Astrocyte of the hippocampus (primary cell): ENCODE results near the gene LRRC43.
"Not testable (repeated sequence)": the region's sequence is repeated elsewhere in the genome, so short reads cannot be mapped to it uniquely, and the experiment has no call there.

Experiments used
- DNase-seq: peaks from one replicate; pipeline ENCODE4 v3.0.0; 2011; ENCODE audit warnings: low read depth, low spot score

LRRC43 gene

DNA sequence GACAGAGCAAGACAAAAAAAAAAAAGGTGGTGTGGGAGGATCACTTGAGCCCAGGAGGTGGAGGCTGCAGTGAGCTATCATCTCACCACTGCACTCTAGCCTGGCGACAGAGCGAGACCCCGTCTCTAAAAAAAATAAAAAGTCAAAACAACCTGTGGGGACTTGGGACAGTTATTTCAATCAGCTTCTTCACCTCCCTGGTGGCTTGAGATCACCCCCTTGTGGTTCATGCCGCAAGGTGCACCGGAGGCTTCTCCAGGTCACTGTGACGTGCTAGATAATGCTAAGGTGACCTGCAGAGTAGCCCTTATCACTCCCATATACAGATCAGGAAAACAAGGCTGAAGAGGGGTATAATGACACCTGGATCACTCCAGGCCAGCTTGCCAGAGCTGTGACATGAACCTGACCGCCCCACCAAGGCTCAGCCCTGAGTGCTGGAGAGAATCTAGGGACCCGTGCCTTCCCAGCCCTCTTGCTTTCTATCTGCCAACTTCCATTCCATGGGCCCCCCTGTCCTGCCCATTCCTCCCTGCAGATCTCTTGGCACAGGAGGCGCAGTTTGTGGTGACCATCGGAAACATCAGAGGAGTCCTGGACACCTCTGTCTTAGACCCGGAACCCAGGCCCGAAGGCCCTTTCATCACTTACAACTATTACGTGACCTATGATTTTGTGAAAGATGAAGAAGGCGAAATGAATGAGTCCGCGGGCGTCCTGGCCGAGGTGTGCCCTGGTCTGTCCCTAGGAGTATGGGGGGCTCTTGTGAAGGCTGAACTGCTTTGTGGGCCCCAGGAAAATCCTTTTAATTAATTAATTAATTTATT lies 8.1 kb downstream of the LRRC43 start:
- DNase-seq: peak; percentile 70

DNA sequence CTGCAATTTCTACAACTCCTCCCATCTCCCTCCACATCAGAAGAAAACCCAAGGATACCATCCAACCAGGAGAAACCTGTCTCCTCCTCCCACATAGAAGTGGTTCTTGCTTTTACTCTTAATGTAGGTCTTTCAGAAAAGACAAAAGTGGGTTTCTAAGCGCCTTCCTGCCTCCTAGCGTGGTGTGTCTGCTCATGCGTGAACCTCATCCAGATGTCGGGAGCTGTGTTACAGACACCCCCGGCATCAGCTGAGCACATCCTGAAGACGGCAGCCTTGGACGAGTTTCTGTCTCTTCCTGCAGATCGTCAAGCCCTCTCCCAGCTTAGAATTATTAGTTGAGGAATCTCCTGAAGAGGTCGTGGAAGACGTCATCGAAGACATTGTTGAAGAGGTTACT lies 9.5 kb downstream of the LRRC43 start:
- no peak for DNase-seq

- no peak for DNase-seq
Observed at GRCh38 chr12:122194804-122195203, 11.9 kb downstream of the LRRC43 start.

GRCh38 chr12:122195405-122195804 lies 12.5 kb downstream of the LRRC43 start:
- no peak for DNase-seq

DNA sequence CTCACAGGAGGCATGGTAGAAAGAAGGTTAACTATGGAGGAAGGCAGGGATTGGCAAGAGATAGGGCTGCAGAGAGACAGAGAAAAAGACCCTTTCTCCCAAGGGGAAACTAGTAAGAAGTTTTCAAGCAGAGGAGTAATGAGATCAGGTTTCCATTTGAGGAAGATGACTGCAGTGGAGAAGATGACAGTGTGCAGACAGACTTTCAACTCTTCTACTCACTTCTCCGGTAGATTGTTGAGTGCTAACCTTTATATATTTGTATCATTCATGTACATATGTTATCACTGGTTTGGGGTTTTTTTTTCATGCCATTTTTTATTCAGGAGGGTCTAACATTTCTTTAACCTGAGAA lies 14.7 kb downstream of the LRRC43 start:
- no peak for DNase-seq

GRCh38 chr12:122199484-122200355 lies 16.8 kb downstream of the LRRC43 start:
- no peak for DNase-seq

DNA sequence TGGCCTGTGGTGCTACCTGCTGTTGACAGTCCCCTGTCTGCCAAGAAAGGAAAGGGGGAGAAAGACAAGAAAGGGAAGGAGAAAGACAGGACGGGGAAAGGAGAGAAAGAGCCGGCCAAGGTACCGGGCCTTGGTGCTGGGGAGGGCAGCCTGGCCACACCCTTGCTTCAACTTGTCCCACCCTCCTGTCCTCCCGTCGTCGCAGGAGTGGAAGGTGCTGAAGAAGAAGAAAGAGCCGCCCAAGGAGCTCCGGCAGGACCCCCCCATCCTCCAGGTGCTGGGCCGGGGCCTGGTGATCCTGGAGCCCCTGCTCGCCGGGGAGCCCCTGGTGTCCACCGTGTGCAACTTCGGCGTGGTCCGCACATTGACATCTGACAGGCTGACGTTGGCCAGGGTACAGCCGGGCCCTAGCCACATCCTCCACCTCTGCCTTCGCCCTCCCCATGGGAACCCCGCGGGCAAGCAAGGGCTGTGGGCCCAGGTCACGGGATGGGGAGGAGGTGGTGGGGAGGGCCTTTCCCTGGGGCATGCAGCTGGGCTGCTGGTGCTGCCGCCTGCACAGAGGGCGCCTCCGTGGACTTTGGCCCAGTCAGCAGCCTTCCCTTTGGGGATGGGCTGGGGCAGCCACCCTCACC lies 17.7 kb downstream of the LRRC43 start:
- DNase-seq: no peak

DNA sequence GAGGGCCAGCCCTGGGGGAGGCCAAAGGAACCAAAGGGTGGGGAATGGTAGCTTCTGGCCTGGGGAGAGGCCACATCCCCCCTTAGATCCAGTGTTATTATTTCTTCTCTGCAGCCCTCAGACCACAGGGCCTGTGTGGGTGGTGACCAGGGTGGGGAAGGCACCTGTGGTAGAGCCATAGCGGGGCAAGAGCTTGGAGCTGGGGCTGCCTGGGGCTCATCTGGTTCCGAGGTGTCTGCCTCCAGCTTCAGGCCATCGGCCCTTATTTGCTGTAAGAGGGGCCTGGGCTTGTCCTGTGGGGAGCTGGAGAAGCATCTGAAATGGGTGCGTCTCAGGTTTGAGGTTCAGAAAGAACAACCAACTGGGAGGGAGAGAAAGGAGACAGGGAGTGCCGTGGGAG lies 18.5 kb downstream of the LRRC43 start:
- DNase-seq: no peak

DNA sequence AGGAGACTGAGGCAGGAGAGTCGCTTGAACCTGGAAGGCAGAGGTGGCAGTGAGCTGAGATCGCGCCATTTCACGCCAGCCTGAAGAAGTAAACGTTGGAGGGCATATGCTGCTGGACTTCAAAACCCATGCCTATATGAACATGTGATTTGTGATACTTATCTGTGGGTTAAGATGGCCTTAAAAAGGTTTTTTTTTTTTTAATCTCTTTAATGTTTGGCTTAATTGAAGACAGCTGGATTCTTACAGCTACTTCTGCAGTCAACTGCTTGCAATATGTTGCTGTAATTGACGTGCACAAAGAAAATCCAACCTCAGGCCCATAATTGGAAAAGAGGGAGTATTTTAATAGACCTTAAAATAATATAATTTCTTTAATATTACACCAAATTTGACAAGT lies 19.1 kb downstream of the LRRC43 start:
- DNase-seq: no peak

- not testable (repeated sequence) for DNase-seq
Observed at GRCh38 chr12:122202811-122203210, 19.9 kb downstream of the LRRC43 start.

DNA sequence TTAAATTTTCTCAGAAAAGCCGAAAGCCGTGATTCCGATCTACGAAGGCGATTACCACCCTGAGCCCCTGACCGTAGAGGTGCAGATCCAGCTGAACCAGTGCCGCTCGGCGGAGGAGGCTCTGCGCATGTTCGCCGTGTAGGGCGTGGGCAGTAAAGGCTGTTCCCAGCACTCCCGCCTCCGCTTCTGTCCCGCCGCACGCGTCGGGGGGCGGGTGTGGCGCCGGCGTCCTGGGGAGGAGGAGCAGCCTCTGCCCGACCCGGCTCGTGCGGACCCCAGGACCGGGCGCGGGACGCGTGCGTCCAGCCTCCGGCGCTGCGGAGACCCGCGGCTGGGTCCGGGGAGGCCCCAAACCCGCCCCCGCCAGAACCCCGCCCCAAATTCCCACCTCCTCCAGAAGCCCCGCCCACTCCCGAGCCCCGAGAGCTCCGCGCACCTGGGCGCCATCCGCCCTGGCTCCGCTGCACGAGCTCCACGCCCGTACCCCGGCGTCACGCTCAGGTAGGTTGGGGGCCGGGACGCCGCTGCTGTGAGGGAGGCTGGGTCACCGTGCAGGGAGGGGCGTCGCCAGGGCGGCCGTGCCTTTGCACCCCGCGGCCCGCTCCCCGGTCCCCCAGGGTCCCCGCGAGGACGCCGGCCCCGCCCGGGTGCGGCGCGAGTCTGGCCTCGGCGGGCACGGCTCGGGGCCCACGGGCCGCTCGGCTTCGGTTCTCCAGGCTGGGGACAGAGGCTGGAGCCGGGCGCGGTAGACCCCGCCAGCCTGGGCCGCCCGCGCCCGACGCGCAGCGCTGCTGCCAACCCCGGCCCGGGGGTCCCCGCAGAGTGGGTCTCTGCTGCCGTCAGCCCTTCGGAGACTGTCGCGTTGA lies 20.6 kb downstream of the LRRC43 start, which contains the start of gene B3GNT4:
Gene B3GNT4, plus strand, starts transcription at position 409 of the 866 bp plus-strand sequence. CDS start 910 bp downstream, outside the sequence.
- peak; percentile 73 for DNase-seq

GRCh38 chr12:122204167-122205052 lies 21.5 kb downstream of the LRRC43 start:
- peak; percentile 15 for DNase-seq

DNA sequence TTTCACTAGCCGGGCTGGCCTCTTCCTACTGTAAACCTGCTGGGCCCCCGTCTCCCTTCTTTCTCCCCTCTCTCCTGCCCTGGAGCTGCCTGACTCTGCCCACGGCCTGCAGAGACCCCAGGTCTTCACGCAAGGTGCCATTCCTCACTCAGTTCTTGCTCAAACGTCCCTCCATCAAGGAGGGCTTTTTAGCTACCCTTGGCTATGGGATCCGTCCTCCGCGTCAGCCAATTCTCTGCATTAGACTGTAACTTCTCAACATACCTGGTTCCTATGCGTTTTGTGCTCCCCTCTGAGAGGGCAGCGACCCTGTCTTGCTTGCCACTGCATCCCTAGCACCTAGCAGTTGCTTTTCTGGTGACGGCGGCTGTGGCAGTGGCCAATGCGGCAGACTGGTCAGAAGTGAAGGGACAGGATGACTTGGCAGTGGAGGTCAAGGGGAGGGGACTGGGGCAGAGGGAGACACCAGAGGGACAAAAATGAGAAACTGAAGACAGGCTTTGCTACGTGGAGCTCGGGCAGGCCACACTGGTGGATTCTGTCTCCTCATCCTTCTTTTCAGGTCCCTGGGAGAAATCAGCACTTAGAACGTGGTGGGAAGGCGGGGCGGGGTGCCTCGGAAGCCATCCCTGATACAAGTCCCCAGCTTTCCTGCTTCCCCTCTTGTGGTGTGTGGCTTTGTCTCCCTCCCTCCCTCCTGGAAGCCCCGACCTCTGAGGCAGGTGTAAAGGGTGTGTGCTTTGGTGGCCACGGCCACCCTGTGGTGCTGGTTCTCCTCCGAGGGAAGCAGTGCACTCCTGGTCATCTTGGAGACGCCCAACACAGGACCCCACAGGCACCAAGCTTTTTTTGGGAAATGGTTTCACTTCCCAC lies 22.4 kb downstream of the LRRC43 start:
- no peak for DNase-seq

DNA sequence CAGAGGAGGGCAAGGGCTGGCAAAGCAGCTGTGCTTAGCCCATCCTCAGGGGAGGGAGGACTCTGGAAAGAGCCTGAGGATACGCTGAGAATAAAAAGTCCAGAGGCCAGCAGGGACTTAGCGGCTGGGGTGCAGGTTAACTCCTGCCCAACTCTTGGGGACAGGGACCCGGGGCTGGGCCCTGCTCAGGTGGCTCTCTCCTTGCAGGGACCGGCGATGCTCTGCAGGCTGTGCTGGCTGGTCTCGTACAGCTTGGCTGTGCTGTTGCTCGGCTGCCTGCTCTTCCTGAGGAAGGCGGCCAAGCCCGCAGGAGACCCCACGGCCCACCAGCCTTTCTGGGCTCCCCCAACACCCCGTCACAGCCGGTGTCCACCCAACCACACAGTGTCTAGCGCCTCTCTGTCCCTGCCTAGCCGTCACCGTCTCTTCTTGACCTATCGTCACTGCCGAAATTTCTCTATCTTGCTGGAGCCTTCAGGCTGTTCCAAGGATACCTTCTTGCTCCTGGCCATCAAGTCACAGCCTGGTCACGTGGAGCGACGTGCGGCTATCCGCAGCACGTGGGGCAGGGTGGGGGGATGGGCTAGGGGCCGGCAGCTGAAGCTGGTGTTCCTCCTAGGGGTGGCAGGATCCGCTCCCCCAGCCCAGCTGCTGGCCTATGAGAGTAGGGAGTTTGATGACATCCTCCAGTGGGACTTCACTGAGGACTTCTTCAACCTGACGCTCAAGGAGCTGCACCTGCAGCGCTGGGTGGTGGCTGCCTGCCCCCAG lies 23.4 kb downstream of the LRRC43 start:
- no peak for DNase-seq

- no peak for DNase-seq
Observed at GRCh38 chr12:122206976-122207375, 24.1 kb downstream of the LRRC43 start.

DNA sequence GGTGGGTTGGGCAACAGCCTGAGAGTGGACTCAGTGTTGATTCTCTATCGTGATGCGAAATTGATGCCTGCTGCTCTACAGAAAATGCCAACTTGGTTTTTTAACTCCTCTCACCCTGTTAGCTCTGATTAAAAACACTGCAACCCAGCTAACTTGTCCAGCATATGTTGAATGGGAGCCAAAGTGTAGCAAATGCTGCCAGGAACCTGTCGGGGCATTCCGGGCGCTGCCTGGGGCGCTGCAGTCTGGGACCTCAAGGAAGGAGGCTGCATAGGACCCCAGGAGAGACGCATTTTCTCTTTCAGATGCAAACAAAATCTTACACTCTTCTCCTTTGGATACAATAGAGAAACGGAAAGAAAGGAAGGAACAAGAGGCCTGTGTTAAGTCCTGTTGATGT lies 24.5 kb downstream of the LRRC43 start:
- peak; percentile 27 for DNase-seq

GRCh38 chr12:122208073-122208820 lies 25.3 kb downstream of the LRRC43 start:
- no peak for DNase-seq

GRCh38 chr12:122215771-122216170 lies 32.8 kb downstream of the LRRC43 start:
- DNase-seq: no peak
